ENCODE results near the gene MRPS5.

The MRPS5 gene

GRCh38 chr2:95052307-95052706, 69.3 kb downstream of the MRPS5 start:
- H3K4me1 ChIP-seq = no peaks in the 10 kb centered on the region
- DNase-seq (ENCODE audit: low spot score in 2 of 2) = no peak
- no peaks in the 10 kb centered on the region for H3K9me3 ChIP-seq
- H3K36me3 ChIP-seq (replicated peaks) = no peaks in the 10 kb centered on the region
- no peaks in the 10 kb centered on the region for H3K27me3 ChIP-seq (ENCODE audit: low read depth)
- in situ Hi-C loops (cut with MboI; ENCODE audit: low sequenced_read_pairs) = no loop called here
- H3K4me3 ChIP-seq = no peak overlapping the region

- H3K4me1 ChIP-seq = no peaks in the 10 kb centered on the region
- DNase-seq (ENCODE audit: low spot score in 2 of 2) = no peak
- no peak overlapping the region for H3K4me3 ChIP-seq
- in situ Hi-C loops (cut with MboI; ENCODE audit: low sequenced_read_pairs) = no loop called here
- no peaks in the 10 kb centered on the region for H3K27me3 ChIP-seq (ENCODE audit: low read depth)
- no peaks in the 10 kb centered on the region for H3K9me3 ChIP-seq
- H3K36me3 ChIP-seq (replicated peaks) = no peaks in the 10 kb centered on the region
These were observed 70.0 kb downstream of the MRPS5 start for GRCh38 chr2:95051626-95052025.

- in situ Hi-C loops (cut with MboI; ENCODE audit: low sequenced_read_pairs) = no loop called here
- no peak overlapping the region for H3K4me3 ChIP-seq
- H3K27me3 ChIP-seq (ENCODE audit: low read depth) = no peaks in the 10 kb centered on the region; the same call in 1 of the 2 replicates
- H3K36me3 ChIP-seq (replicated peaks) = no peaks in the 10 kb centered on the region
- H3K9me3 ChIP-seq = no peaks in the 10 kb centered on the region
- no peaks in the 10 kb centered on the region for H3K4me1 ChIP-seq
- no peak for DNase-seq (ENCODE audit: low spot score in 2 of 2)
These were observed 71.0 kb downstream of the MRPS5 start for GRCh38 chr2:95050385-95051300.

GRCh38 chr2:95049961-95050360, 71.6 kb downstream of the MRPS5 start:
- Histone ChIP-seq H3K9me3 (no peaks in the 10 kb centered on the region), H3K36me3 (replicated peaks) (no peaks in the 10 kb centered on the region), H3K4me1 (no peaks in the 10 kb centered on the region), H3K27me3 (ENCODE audit: low read depth) (no peaks in the 10 kb centered on the region; the same call in 1 of the 2 replicates), H3K4me3 (no peak overlapping the region)
- in situ Hi-C loops (cut with MboI; ENCODE audit: low sequenced_read_pairs) = no loop called here
- no peak for DNase-seq (ENCODE audit: low spot score in 2 of 2)

- Histone ChIP-seq H3K36me3 (replicated peaks) (no peaks in the 10 kb centered on the region), H3K4me3 (no peak overlapping the region), H3K4me1 (no peaks in the 10 kb centered on the region), H3K9me3 (no peaks in the 10 kb centered on the region), H3K27me3 (ENCODE audit: low read depth) (no peaks in the 10 kb centered on the region; the same call in 1 of the 2 replicates)
- in situ Hi-C loops (cut with MboI; ENCODE audit: low sequenced_read_pairs) = no loop called here
- no peak for DNase-seq (ENCODE audit: low spot score in 2 of 2)
These were observed 72.0 kb downstream of the MRPS5 start for GRCh38 chr2:95049683-95049955.

GRCh38 chr2:95048825-95049682, 72.6 kb downstream of the MRPS5 start:
- Histone ChIP-seq H3K4me1 (no peaks in the 10 kb centered on the region), H3K4me3 (no peak overlapping the region), H3K27me3 (ENCODE audit: low read depth) (peaks cover 2% of the 10 kb centered on the region; the same call in 1 of the 2 replicates), H3K9me3 (no peaks in the 10 kb centered on the region), H3K36me3 (replicated peaks) (no peaks in the 10 kb centered on the region)
- DNase-seq (ENCODE audit: low spot score in 2 of 2) = no peak
- in situ Hi-C loops (cut with MboI; ENCODE audit: low sequenced_read_pairs) = no loop called here

- no peaks in the 10 kb centered on the region for H3K9me3 ChIP-seq
- no peaks in the 10 kb centered on the region for H3K36me3 ChIP-seq (replicated peaks)
- peaks cover 2% of the 10 kb centered on the region; the same call in 1 of the 2 replicates for H3K27me3 ChIP-seq (ENCODE audit: low read depth)
- in situ Hi-C loops (cut with MboI; ENCODE audit: low sequenced_read_pairs) = no loop called here
- no peak for DNase-seq (ENCODE audit: low spot score in 2 of 2)
- H3K4me1 ChIP-seq = no peaks in the 10 kb centered on the region
- H3K4me3 ChIP-seq = no peak overlapping the region
These were observed 73.7 kb downstream of the MRPS5 start for GRCh38 chr2:95047629-95048510.

- H3K36me3 ChIP-seq (replicated peaks) = no peaks in the 10 kb centered on the region
- in situ Hi-C loops (cut with MboI; ENCODE audit: low sequenced_read_pairs) = no loop called here
- peaks cover 2% of the 10 kb centered on the region; the same call in 1 of the 2 replicates for H3K27me3 ChIP-seq (ENCODE audit: low read depth)
- H3K4me3 ChIP-seq = no peak overlapping the region
- no peaks in the 10 kb centered on the region for H3K4me1 ChIP-seq
- H3K9me3 ChIP-seq = no peaks in the 10 kb centered on the region
- no peak for DNase-seq (ENCODE audit: low spot score in 2 of 2)
These were observed 75.1 kb downstream of the MRPS5 start for GRCh38 chr2:95046371-95047112.

- no peak for DNase-seq (ENCODE audit: low spot score in 2 of 2)
- no peaks in the 10 kb centered on the region for H3K36me3 ChIP-seq (replicated peaks)
- in situ Hi-C loops (cut with MboI; ENCODE audit: low sequenced_read_pairs) = no loop called here
These were observed 77.0 kb downstream of the MRPS5 start for GRCh38 chr2:95044601-95045000.

GRCh38 chr2:95043300-95044093, 78.1 kb downstream of the MRPS5 start:
- Histone ChIP-seq H3K27me3 (ENCODE audit: low read depth) (peaks cover 2% of the 10 kb centered on the region; the same call in 1 of the 2 replicates), H3K9me3 (no peaks in the 10 kb centered on the region), H3K4me1 (no peaks in the 10 kb centered on the region), H3K36me3 (replicated peaks) (no peaks in the 10 kb centered on the region), H3K4me3 (no peak overlapping the region)
- no peak for DNase-seq (ENCODE audit: low spot score in 2 of 2)
- in situ Hi-C loops (cut with MboI; ENCODE audit: low sequenced_read_pairs) = no loop called here

More at GRCh38 chr2:95044601-95045000, 77.0 kb downstream of the MRPS5 start:
- Histone ChIP-seq H3K9me3 (no peaks in the 10 kb centered on the region), H3K27me3 (ENCODE audit: low read depth) (peaks cover 2% of the 10 kb centered on the region; the same call in 1 of the 2 replicates), H3K4me1 (no peaks in the 10 kb centered on the region), H3K4me3 (no peak overlapping the region)

- Histone ChIP-seq H3K9me3 (no peaks in the 10 kb centered on the region), H3K4me3 (no peak overlapping the region), H3K27me3 (ENCODE audit: low read depth) (peaks cover 2% of the 10 kb centered on the region; the same call in 1 of the 2 replicates), H3K36me3 (replicated peaks) (no peaks in the 10 kb centered on the region), H3K4me1 (no peaks in the 10 kb centered on the region)
- no peak for DNase-seq (ENCODE audit: low spot score in 2 of 2)
- in situ Hi-C loops (cut with MboI; ENCODE audit: low sequenced_read_pairs) = no loop called here
These were observed 78.9 kb downstream of the MRPS5 start for GRCh38 chr2:95042472-95043271.
